IMR-90 (cell line): Measurements from ENCODE around the gene ALOX12. TPM values are rescaled to one million over a fixed set of nuclear protein-coding genes. Genes with fewer than 3 reads are reported as not detected.

Experiments
- ATAC-seq: fragments of 200-7000 bp; cut with Tn5 transposase; 2 replicates; pipeline ENCODE4 v1.9.1; 2020; ENCODE audit warnings: low read depth, mild to moderate bottlenecking, moderate library complexity
- BruUV-seq: library from RNA; stranded (reverse); fragments of 400-500 nt; replicated peaks from 2 replicates; lab custom pipeline; 2021; lab: Mats Ljungman, UMichigan
- CTCF ChIA-PET: fragments of 300-600 bp; formaldehyde crosslinking; extraction: SDS; loops from one replicate; lab custom pipeline; 2021; ENCODE audit warnings: antibody characterized with exemption; lab: Yijun Ruan, JAX
- POLR2A ChIA-PET: fragments of 300-600 bp; sonication (Branson Sonifier 250); formaldehyde crosslinking; loops from one replicate; lab custom pipeline; 2022; ENCODE audit warnings: antibody characterized with exemption; ENCODE audit not compliant: unreplicated experiment; lab: Charles Lee
- DNase-seq: peaks from one replicate; pipeline ENCODE4 v3.0.0; 2013
- H2AFZ ChIP-seq: replicated peaks from 2 replicates; pipeline ENCODE3; 2013; ENCODE audit warnings: low read length, mild to moderate bottlenecking; ENCODE audit not compliant: poor library complexity
- H2AK5ac ChIP-seq: 2 replicates; pipeline ENCODE4 v1.6.1; 2013; ENCODE audit warnings: low read depth, low read length, inconsistent platforms
- H2AK9ac ChIP-seq: replicated peaks from 2 replicates; pipeline ENCODE3; 2013; ENCODE audit warnings: mild to moderate bottlenecking, low read depth, low read length, moderate library complexity; ENCODE audit not compliant: poor library complexity
- H2BK120ac ChIP-seq: 2 replicates; pipeline ENCODE4 v1.6.1; 2013; ENCODE audit warnings: low read depth, low read length, inconsistent platforms
- H2BK15ac ChIP-seq: 3 replicates; pipeline ENCODE4 v1.6.1; 2013; ENCODE audit warnings: low read depth, low read length, inconsistent platforms
- H2BK20ac ChIP-seq: 2 replicates; pipeline ENCODE4 v1.6.1; 2013; ENCODE audit warnings: low read depth, mild to moderate bottlenecking, inconsistent platforms, low read length, moderate library complexity
- H2BK5ac ChIP-seq: 2 replicates; pipeline ENCODE4 v1.6.1; 2013; ENCODE audit warnings: mild to moderate bottlenecking, low read depth, low read length, inconsistent platforms; ENCODE audit not compliant: poor library complexity, severe bottlenecking
- H3K14ac ChIP-seq: replicated peaks from 2 replicates; pipeline ENCODE4 v1.6.1; 2013; ENCODE audit warnings: low read depth, low read length, inconsistent platforms
- H3K18ac ChIP-seq: 2 replicates; pipeline ENCODE4 v1.6.1; 2013; ENCODE audit warnings: low read depth, low read length, control low read depth
- H3K23ac ChIP-seq: 2 replicates; pipeline ENCODE4 v1.6.1; 2013; ENCODE audit warnings: low read depth, low read length, inconsistent platforms
- H3K27ac ChIP-seq: 2 replicates; pipeline ENCODE4 v1.5.1; 2013; ENCODE audit warnings: mild to moderate bottlenecking, control low read depth, low read length; ENCODE audit not compliant: insufficient read depth
- H3K27me3 ChIP-seq: 2 replicates; pipeline ENCODE4 v1.6.1; 2013; ENCODE audit warnings: low read length; ENCODE audit not compliant: control insufficient read depth, insufficient read depth
- H3K36me3 ChIP-seq: 2 replicates; pipeline ENCODE4 v1.6.1; 2013; ENCODE audit warnings: low read length, mixed read lengths; ENCODE audit not compliant: control insufficient read depth, insufficient read depth
- H3K4ac ChIP-seq: 2 replicates; pipeline ENCODE4 v1.6.1; 2013; ENCODE audit warnings: low read depth, low read length, inconsistent platforms
- H3K4me1 ChIP-seq: 2 replicates; pipeline ENCODE4 v1.6.1; 2013; ENCODE audit warnings: low read length, mixed read lengths; ENCODE audit not compliant: control insufficient read depth, insufficient read depth
- H3K4me2 ChIP-seq: 2 replicates; pipeline ENCODE4 v1.6.1; 2013; ENCODE audit warnings: low read depth, mild to moderate bottlenecking, control low read depth, low read length, moderate library complexity
- H3K4me3 ChIP-seq: 2 replicates; pipeline ENCODE4 v1.5.1; 2013; ENCODE audit warnings: low read depth, mild to moderate bottlenecking, control low read depth, low read length, moderate library complexity; ENCODE audit not compliant: insufficient read depth
- H3K56ac ChIP-seq: 2 replicates; pipeline ENCODE4 v1.6.1; 2013; ENCODE audit warnings: low read length, inconsistent platforms; ENCODE audit not compliant: insufficient read depth; ENCODE audit errors: extremely low read depth
- H3K79me1 ChIP-seq, 2 experiments: 2 replicates each; pipeline ENCODE4 v1.6.1; 2013; ENCODE audit warnings: low read length in 2 of 2, inconsistent platforms in 1 of 2, low read depth in 1 of 2
- H3K9ac ChIP-seq: 2 replicates; pipeline ENCODE4 v1.6.1; 2013; ENCODE audit warnings: low read depth, low read length, control low read depth
- H3K9me1 ChIP-seq: 2 replicates; pipeline ENCODE4 v1.6.1; 2013; ENCODE audit warnings: low read length, inconsistent platforms; ENCODE audit not compliant: insufficient read depth
- H3K9me3 ChIP-seq: 2 replicates; pipeline ENCODE4 v1.6.1; 2013; ENCODE audit warnings: low read length; ENCODE audit not compliant: control insufficient read depth, insufficient read depth
- H4K20me1 ChIP-seq: 2 replicates; pipeline ENCODE4 v1.6.1; 2013; ENCODE audit warnings: low read length, inconsistent platforms; ENCODE audit not compliant: insufficient read depth
- H4K5ac ChIP-seq: 2 replicates; pipeline ENCODE4 v1.6.1; 2013; ENCODE audit warnings: mild to moderate bottlenecking, low read depth, low read length, control low read depth
- H4K8ac ChIP-seq, 2 experiments: 2 replicates each; pipeline ENCODE4 v1.6.1; 2013; ENCODE audit warnings: low read depth in 2 of 2, low read length in 2 of 2, control low read depth in 1 of 2, inconsistent platforms in 1 of 2
- H4K91ac ChIP-seq: 2 replicates; pipeline ENCODE4 v1.6.1; 2013; ENCODE audit warnings: low read depth, low read length, inconsistent platforms; ENCODE audit not compliant: insufficient read depth
- BHLHE40 ChIP-seq: fragments of 150-350 bp; IDR thresholded peaks from 2 replicates; pipeline ENCODE4 v1.6.1; 2016; ENCODE audit warnings: mild to moderate bottlenecking, low read depth, low read length
- CEBPB ChIP-seq: IDR thresholded peaks from 2 replicates; pipeline ENCODE4 v1.6.1; 2012; ENCODE audit warnings: low read depth, low read length, improper control_type of control experiment
- CHD1 ChIP-seq: IDR thresholded peaks from 2 replicates; pipeline ENCODE4 v1.6.1; 2012; ENCODE audit warnings: low read depth, low read length, improper control_type of control experiment
- ELK1 ChIP-seq: fragments of 150-350 bp; IDR thresholded peaks from 2 replicates; pipeline ENCODE4 v1.6.1; 2016; ENCODE audit warnings: low read depth, mild to moderate bottlenecking, low read length, moderate library complexity, borderline replicate concordance
- FOS ChIP-seq: fragments of 150-350 bp; IDR thresholded peaks from 2 replicates; pipeline ENCODE4 v1.6.1; 2016; ENCODE audit warnings: low read depth, low read length
- MAZ ChIP-seq: IDR thresholded peaks from 2 replicates; pipeline ENCODE4 v1.6.1; 2012; ENCODE audit warnings: low read depth, mild to moderate bottlenecking, low read length, improper control_type of control experiment, moderate library complexity, borderline replicate concordance
- MXI1 ChIP-seq: IDR thresholded peaks from 2 replicates; pipeline ENCODE4 v1.6.1; 2012; ENCODE audit warnings: low read depth, mild to moderate bottlenecking, low read length, moderate library complexity, borderline replicate concordance
- NFE2L2 ChIP-seq: fragments of 150-350 bp; IDR thresholded peaks from 2 replicates; pipeline ENCODE4 v1.6.1; 2016; ENCODE audit warnings: low read depth, mild to moderate bottlenecking, low read length
- POLR2A ChIP-seq: IDR thresholded peaks from 2 replicates; pipeline ENCODE4 v1.6.1; 2012; ENCODE audit warnings: mild to moderate bottlenecking, low read depth, low read length
- RAD21 ChIP-seq: IDR thresholded peaks from 2 replicates; pipeline ENCODE4 v1.6.1; 2012; ENCODE audit warnings: low read length, improper control_type of control experiment
- RCOR1 ChIP-seq: IDR thresholded peaks from 2 replicates; pipeline ENCODE4 v1.6.1; 2012; ENCODE audit warnings: mild to moderate bottlenecking, low read length, improper control_type of control experiment; ENCODE audit not compliant: insufficient replicate concordance
- RFX5 ChIP-seq: IDR thresholded peaks from 2 replicates; pipeline ENCODE4 v1.8.0; 2012; ENCODE audit warnings: low read depth, mild to moderate bottlenecking, low read length, moderate library complexity
- SMC3 ChIP-seq: fragments of 150-350 bp; IDR thresholded peaks from 2 replicates; pipeline ENCODE4 v1.6.1; 2016; ENCODE audit warnings: low read depth, mild to moderate bottlenecking, antibody characterized with exemption, low read length, moderate library complexity
- USF2 ChIP-seq: fragments of 150-350 bp; IDR thresholded peaks from 2 replicates; pipeline ENCODE4 v1.6.1; 2017; ENCODE audit warnings: mild to moderate bottlenecking, antibody characterized with exemption, low read length, low read depth
- WGBS, 2 experiments: methylation state at CpG; one replicate each; pipeline versions ENCODE4 v1.1.5 to v1.1.7; 2013; ENCODE audit warnings: missing lambda C conversion rate in 2 of 2; ENCODE audit not compliant: insufficient read length in 1 of 2; ENCODE audit errors: extremely low coverage in 2 of 2; 5-methylcytosine and 5-hydroxymethylcytosine counted together
- dilution Hi-C: fragments of 300-500 bp; cut with HindIII; formaldehyde crosslinking; loops from one replicate; pipeline ENCODE4 v1.14.3; 2018; ENCODE audit warnings: low sequenced_read_pairs; ENCODE audit not compliant: unreplicated experiment
- in situ Hi-C: fragments of 300-500 bp; cut with MboI; formaldehyde crosslinking; loops from 3 replicates; pipeline ENCODE4 v1.14.3; 2019; ENCODE audit warnings: low sequenced_read_pairs, inconsistent platforms, mixed read lengths
- intact Hi-C: fragments of 100-400 bp; cut with micrococcal nuclease; formaldehyde crosslinking; loops from 2 replicates; pipeline ENCODE4 v1.10.0; 2022
- polyA plus RNA-seq, 3 experiments: library from polyadenylated mRNA; depleted of rRNA; stranded (reverse); fragments of >200 nt; gene quantifications; 2 replicates each; pipeline ENCODE4 v1.2.3, GENCODE V29; 2012; ENCODE audit warnings: low replicate concordance in 1 of 3
- total RNA-seq: library from RNA; depleted of rRNA; stranded (reverse); fragments of >200 nt; gene quantifications from 2 replicates; pipeline ENCODE4 v1.2.3, GENCODE V29; 2012
- TF ChIP-seq, protein P1 (sequence below): conservative IDR thresholded peaks from 2 replicates; pipeline ENCODE4 v1.5.1; 2012; ENCODE audit warnings: mild to moderate bottlenecking, low read depth, low read length, improper control_type of control experiment

The ALOX12 gene
- total and polyA plus RNA-seq, 2 of the 4 experiments (the other 2 are of a cell fraction): 0.03 TPM; not detected in 1

DNA sequence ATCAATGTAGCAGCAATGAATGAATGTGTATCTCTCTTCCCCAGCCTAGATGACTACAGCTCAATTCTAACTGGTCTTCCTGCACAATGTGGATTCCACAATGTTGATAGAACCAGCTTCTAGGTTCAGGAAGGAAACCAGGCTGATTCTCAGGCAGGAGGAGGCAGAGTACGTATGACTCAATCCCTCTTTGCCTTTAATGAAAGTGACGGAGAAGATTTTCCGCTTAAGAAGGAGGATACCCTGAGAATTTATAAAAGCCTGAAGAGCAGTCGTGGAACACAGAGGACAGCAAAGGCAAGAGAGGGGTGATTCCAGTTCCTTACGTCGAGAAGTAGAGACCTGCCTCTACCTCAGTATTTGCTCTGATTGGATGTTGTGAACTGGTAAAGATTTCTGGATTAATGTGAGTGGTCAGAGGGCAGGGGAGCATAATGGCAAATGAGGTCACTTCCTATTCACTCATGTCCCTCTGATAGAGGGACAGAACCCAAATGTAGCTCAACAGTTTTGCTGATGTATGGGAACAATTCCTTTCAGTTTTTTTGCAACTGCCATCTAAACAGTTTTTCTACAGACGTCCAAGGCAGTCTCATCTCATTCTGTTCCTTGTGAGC is 63.1 kb downstream of the ALOX12 start:
- Histone ChIP-seq H2BK15ac (no peak overlapping the region), H2BK120ac (no peak overlapping the region), H3K4me3 (no peak overlapping the region), H3K79me1 (no peaks in the 10 kb centered on the region), H3K9ac (no peak overlapping the region), H2AK9ac (no peak overlapping the region), H2BK20ac (no peak overlapping the region; the same call in 1 of the 2 replicates), H3K4ac (no peak overlapping the region), H4K5ac (no peak overlapping the region), H3K36me3 (no peaks in the 10 kb centered on the region), H3K4me2 (no peak overlapping the region), H3K27me3 (peaks cover 8% of the 10 kb centered on the region), H4K20me1 (no peaks in the 10 kb centered on the region), H2BK5ac (no peak overlapping the region), H3K9me1 (no peaks in the 10 kb centered on the region), H3K9me3 (no peaks in the 10 kb centered on the region), H3K14ac (no peak overlapping the region), H3K23ac (peak overlapping the region; percentile 64; the same call in 1 of the 2 replicates), H3K56ac (no peak overlapping the region), H3K18ac (no peak overlapping the region), H2AFZ (no peak overlapping the region), H3K4me1 (0 out of 2 replicates have a peak, but pooled peaks cover 2% of the 10 kb centered on the region), H4K91ac (no peak overlapping the region), H2AK5ac (no peak overlapping the region), H3K27ac (no peak overlapping the region), H4K8ac (no peak overlapping the region)
- WGBS, 2 experiments: 100% methylated on average over 2 of the region's 7 CpGs; no CpG with 5 or more reads in 1 of the 2 experiments
- no TSS peak for BruUV-seq
- intact Hi-C loops (no loop called here), in situ Hi-C loops (loop anchor here (25.0 kb wide), 1 partner anchor 478 kb away; the partner anchor contains the start of gene TNFSF12), dilution Hi-C loops (no loop called here)
- ChIA-PET CTCF (interaction anchor here (1.0 kb wide), 1 partner anchor 13 kb away, joined by 3 read pairs; no protein-coding TSS in a partner anchor), POLR2A (interaction anchor here (0.6 kb wide), 1 partner anchor 45 kb away, joined by 7 read pairs; no protein-coding TSS in a partner anchor)
- ATAC-seq: no peak
- peak; percentile 34 for DNase-seq
- no peak for TF ChIP-seq RCOR1
- no peak for TF ChIP-seq RFX5
- TF ChIP-seq BHLHE40: no peak
- TF ChIP-seq SMC3: no peak
- TF ChIP-seq MAZ: no peak
- no peak for TF ChIP-seq ELK1
- no peak for TF ChIP-seq CEBPB
- TF ChIP-seq, protein P1, sequence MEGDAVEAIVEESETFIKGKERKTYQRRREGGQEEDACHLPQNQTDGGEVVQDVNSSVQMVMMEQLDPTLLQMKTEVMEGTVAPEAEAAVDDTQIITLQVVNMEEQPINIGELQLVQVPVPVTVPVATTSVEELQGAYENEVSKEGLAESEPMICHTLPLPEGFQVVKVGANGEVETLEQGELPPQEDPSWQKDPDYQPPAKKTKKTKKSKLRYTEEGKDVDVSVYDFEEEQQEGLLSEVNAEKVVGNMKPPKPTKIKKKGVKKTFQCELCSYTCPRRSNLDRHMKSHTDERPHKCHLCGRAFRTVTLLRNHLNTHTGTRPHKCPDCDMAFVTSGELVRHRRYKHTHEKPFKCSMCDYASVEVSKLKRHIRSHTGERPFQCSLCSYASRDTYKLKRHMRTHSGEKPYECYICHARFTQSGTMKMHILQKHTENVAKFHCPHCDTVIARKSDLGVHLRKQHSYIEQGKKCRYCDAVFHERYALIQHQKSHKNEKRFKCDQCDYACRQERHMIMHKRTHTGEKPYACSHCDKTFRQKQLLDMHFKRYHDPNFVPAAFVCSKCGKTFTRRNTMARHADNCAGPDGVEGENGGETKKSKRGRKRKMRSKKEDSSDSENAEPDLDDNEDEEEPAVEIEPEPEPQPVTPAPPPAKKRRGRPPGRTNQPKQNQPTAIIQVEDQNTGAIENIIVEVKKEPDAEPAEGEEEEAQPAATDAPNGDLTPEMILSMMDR: no peak
- no peak for TF ChIP-seq FOS
- no peak for TF ChIP-seq POLR2A
- TF ChIP-seq RAD21: no peak
- no peak for TF ChIP-seq MXI1
- no peak for TF ChIP-seq CHD1
- no peak for TF ChIP-seq NFE2L2
- no peak for TF ChIP-seq USF2
